HG03159 (cell line): ENCODE measurements around the gene MROH8.
"Not testable (repeated sequence)": the region's sequence is repeated elsewhere in the genome, so short reads cannot be mapped to it uniquely, and the experiment has no call there.

Source experiments
- ATAC-seq: cut with Tn5 transposase; IDR thresholded peaks from one replicate; pipeline ENCODE4 v1.9.1; 2021; ENCODE audit warnings: mild to moderate bottlenecking, moderate library complexity; ENCODE audit not compliant: unreplicated experiment

MROH8 gene

DNA sequence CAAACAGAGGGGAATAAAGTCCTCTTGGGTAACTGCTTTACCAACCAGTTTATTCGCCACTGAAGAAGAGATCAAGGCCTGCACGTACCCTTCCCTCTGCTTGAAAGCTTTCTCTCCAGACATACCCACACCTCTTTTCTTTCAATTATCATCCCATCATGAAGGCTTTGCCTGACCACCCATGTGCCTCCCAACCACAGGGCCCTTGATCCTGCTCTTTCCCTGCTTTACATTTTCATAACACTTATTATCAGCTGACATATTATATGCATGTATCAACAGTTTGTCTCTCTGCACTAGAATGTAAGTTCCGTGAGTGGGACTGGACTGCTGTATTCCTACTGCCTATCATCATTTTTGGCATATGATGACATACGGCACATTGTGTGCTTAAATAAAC lies 21.1 kb downstream of the MROH8 start:
- ATAC-seq = no peak

DNA sequence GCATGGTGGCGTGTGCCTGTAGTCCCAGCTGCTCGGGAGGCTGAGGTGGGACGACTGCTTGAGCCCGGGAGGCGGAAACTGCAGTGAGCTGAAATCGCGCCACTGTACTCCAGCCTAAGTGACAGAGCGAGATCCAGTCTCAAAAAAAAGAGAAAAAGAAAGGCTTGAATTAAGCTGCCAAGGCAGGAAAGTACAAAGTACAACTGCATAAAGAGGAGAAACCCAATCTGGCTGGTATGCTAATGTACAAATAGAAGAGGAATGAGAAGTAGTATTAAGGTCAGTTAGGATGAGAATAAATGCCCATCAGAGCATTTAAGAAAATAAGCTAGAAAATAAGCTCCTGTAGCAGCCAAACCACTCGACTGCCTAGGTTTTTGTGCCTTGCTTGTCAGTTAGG lies 23.4 kb downstream of the MROH8 start:
- ATAC-seq = no peak

- no peak for ATAC-seq
Observed at GRCh38 chr20:37154684-37155298, 24.6 kb downstream of the MROH8 start.

DNA sequence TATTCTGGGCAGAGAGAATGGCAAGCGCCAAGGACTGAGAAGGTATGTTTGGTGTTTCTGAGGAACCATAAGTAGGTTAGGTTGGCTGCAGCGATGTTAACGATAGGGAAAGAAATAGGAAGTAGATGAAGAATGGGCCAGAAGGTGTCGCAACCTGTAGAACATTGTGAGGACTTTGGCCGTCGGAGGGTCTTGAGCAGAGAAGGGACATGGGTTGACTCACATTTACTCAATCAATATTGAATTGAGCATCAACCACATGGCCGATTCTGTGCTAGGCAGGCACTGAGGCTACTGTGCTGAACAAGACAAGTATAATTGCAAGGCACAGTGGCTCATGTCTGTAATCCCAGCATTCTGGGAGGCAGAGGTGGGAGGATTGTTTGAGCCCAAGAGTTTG lies 27.1 kb downstream of the MROH8 start:
- no peak for ATAC-seq

GRCh38 chr20:37151529-37151928 lies 27.8 kb downstream of the MROH8 start:
- no peak for ATAC-seq

DNA sequence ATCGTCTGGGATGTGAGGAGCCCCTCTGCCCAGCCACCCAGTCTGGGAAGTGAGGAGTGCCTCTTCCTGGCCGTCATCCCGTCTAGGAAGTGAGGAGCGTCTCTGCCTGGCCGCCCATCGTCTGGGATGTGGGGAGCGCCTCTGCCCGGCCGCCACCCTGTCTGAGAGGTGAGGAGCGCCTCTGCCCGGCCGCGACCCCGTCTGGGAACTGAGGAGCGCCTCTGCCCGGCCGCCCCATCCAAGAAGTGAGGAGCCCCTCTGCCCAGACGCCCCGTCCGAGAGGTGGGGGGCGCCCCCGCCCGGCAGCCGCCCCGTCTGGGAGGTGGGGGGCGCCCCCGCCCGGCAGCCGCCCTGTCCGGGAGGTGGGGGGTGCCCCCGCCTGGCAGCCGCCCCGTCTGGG lies 28.5 kb downstream of the MROH8 start:
- ATAC-seq = not testable (repeated sequence)

GRCh38 chr20:37147250-37147649 lies 32.1 kb downstream of the MROH8 start:
- no peak for ATAC-seq

- ATAC-seq = no peak
Observed at GRCh38 chr20:37144856-37145404, 34.4 kb downstream of the MROH8 start.

GRCh38 chr20:37142708-37143107 lies 36.6 kb downstream of the MROH8 start:
- no peak for ATAC-seq

GRCh38 chr20:37137547-37137946 lies 41.8 kb downstream of the MROH8 start:
- ATAC-seq = no peak

DNA sequence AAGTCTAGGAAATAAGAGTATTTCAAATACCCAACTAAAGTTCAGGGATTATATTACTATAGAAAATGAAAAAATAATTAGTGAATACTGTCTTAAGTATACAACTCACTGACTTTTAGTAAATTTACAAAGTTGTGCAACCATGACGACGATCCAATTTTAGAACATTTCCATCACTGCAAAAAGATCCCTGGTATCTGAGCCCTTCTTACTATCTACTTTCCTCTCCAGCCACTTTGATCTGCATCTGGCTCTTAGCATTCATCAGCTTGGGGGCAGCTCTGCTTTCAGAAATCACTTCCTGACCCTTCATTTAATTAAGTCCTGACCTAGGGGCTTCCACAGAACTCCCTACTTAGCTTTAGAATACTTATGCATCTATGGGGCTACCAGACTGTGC lies 45.4 kb downstream of the MROH8 start:
- ATAC-seq = no peak

DNA sequence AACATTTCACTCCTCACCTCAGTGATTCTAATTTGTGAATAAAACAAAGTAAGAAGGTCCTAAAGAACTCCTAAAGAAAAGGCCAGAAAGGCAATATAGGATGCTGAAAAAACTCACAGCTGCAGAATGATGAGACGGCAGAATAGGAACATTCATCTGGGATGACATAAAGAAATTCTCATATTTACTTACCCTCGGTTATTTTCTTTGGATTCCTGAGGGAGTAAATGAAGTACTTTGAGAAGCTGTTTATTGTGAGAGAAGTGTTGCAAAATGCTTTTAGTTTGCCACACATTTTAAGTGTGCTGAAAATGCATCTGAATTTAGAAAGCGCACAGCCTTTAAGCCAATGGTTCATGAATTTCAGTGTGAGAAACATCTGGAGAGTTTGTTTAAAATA lies 47.9 kb downstream of the MROH8 start:
- no peak for ATAC-seq

DNA sequence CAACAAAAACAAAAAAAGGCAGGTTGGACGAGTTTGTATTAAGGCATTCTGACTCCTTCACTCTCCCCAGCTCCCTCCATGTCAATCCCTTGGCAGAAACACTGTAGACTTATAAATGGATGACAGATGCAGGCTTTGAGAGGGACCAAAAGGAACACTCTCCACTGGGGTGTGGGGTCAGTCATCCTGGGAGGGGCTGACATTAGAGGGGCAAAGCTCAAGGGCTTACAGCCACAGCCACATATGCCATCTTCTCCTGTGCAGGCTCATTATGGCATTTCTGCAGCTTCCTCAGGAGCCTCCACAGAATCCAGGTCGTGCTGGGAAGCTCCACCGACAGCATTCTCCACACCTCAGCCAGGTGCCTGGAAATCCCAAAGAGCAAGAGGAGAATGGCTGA lies 50.5 kb downstream of the MROH8 start:
- ATAC-seq = no peak

DNA sequence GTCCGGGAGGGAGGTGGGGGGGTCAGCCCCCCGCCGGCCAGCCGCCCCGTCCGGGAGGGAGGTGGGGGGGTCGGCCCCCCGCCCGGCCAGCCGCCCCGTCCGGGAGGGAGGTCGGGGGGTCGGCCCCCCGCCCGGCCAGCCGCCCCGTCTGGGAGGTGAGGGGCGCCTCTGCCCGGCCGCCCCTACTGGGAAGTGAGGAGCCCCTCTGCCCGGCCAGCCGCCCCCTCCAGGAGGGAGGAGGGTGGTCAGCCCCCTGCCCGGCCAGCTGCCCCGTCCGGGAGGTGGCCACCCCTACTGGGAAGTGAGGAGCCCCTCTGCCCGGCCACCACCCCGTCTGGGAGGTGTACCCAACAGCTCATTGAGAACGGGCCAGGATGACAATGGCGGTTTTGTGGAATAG lies 53.1 kb downstream of the MROH8 start:
- ATAC-seq = not testable (repeated sequence)

DNA sequence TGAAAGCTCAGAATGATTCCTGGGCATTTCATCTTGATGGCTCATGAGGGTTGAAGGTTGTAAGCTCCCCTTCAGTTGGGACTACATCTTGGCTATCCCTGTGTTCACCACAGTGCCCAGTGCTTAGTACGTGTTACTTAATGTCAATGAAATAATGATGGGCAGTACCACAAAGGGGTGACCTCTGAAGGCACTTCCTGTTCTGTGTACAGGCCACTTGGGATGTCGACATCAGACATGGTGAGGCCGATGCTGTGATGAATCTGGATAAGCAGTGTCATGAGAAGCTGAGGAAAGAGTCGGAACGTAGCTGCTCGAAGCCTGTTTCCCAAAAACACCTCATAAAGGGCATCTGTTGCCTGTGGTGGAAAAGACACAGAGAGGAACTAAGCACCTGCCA lies 55.9 kb downstream of the MROH8 start:
- no peak for ATAC-seq

DNA sequence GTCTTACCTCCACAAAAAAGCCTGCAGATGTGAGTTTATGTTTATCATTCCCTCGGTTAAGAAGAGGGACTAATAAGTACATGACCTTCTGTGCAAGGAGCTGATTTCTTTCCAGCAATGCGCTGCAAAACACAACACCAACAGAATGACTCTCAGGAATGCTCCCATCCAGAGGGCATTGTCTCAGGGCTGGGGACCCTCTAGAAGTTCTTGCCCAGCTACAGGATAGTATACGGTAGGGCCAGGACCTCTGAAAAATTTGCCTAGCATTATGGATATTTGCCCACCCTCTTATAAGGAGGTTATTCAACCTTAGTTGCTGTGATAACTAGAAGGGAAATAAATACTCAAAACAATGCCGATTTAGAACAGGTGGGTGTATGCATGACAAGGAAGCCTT lies 58.9 kb downstream of the MROH8 start:
- ATAC-seq = no peak

- ATAC-seq = no peak
Observed at GRCh38 chr20:37119356-37120036, 59.9 kb downstream of the MROH8 start.

GRCh38 chr20:37114012-37114411 lies 65.3 kb downstream of the MROH8 start:
- ATAC-seq = no peak

DNA sequence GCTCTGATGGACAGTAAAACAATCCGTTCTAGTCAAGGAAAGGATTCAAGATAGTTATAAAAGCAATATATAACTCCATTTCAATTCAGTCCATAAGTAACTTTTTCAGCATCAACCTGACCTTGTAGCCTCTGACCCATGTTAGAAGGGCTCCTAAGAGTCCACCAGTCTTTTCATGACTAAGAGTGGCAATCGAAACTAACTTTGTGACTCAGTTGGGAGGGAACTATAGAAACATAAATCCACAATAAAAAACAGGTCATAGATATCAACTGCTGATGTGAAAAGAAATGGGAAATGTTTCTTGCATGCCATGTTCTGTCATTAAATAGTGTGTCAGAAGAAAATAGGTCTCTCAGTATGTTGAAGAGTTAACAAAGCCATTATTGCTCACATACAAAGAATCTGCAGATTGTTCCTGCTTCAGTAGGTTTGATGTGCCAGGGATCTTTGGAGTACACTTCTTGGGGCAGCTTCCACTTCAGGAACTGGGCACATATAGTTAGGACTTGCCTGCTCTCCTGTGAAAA lies 67.4 kb downstream of the MROH8 start:
- no peak for ATAC-seq

DNA sequence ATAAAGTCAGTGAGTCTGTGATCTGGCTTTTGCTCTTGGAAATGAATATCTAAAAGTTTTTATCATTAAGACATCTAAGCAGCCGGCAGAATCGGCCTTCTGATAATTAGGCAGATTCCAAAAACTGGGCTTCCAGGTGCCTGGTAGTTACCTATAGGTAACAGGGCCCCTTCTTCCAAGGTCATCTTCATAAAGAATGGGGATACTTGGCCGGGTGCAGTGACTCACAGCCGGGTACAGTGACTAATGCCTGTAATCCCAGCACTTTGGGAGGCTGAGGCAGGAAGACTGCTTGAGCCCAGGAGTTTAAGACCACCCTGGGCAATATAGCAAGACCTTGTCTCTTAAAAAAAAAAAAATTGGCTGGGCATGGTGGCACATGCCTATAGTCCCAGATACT lies 70.7 kb downstream of the MROH8 start:
- no peak for ATAC-seq

DNA sequence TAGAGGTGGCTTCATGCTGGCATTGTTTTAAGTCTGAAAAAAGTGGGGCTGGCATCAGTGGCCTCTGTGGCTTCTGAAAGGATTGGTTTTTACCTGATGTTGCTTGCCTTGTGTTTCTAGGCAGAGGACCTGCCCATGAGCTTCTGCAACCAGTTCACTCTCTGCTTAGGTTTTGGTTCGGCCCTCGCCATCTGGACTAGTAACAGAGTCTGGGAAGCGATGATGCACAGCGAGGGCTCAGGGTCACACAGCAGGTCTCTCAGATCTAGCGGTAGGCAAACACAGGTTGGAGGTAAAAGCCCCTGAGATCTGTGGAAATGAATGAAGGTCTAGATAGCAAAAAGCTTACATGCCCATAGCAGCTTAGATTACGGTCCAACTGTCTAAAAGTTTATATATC lies 76.8 kb downstream of the MROH8 start:
- no peak for ATAC-seq

DNA sequence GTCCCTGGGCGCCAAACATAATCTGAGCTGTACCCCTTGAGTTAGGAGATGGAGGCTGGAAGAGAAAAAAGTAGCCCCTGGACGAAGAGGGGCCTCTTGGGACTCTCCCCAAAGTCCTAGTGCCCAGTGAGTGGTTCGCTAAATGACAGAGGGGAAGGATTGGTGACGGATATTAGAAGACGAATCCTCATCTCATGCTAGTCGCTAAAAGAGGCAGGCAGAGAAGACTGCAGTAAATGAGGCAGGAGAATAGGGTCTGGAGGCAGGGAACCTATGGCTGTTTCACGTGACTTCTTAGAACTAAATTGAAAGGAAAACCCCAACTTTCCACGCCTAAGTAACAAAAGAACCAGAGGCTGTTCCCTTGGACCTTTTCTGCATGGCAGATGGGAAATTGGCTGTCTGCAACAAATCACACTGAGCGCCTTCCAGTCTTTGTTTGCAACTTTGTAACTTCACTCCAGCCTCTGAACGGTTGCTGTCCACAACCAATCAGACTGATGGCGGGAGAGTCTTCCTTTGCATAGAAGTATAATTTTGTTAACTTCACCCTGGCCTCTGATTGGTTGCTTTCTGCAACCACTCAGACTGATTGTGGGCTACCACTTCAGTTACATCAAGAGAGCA lies 82.8 kb downstream of the MROH8 start:
- ATAC-seq = no peak
